ENCODE results near the gene CLCA4. TPM values are rescaled to one million over a fixed set of nuclear protein-coding genes. Genes with fewer than 3 reads are reported as not detected.
A peak's percentile ranks its signal among the peaks of the same experiment; 100 is the strongest.

The CLCA4 gene
- not detected in 2 replicates for total RNA-seq (2014; rRNA removed)
- polyA plus RNA-seq (2012): not detected

- DNase-seq (ENCODE audit: low read depth): no peak
These were observed at the start of gene CLCA4 for GRCh38 chr1:86546787-86547221. Gene CLCA4 (plus strand): TSS chr1:86547078. CDS start chr1:86547120, 42 bp downstream.

- no peak for DNase-seq (ENCODE audit: low read depth)
These were observed 48.6 kb upstream of the CLCA4 start for GRCh38 chr1:86498281-86498680.

- peak; percentile 35 for DNase-seq (ENCODE audit: low read depth)
These were observed 46.8 kb upstream of the CLCA4 start for GRCh38 chr1:86499987-86500593.

- DNase-seq (ENCODE audit: low read depth): no peak
These were observed 46.2 kb upstream of the CLCA4 start for GRCh38 chr1:86500714-86501113.

- DNase-seq (ENCODE audit: low read depth): peak; percentile 19
These were observed 44.7 kb upstream of the CLCA4 start for GRCh38 chr1:86502125-86502646.

GRCh38 chr1:86502721-86503405, 44.0 kb upstream of the CLCA4 start:
- DNase-seq (ENCODE audit: low read depth): no peak

- peak; percentile 7 for DNase-seq (ENCODE audit: low read depth)
These were observed 43.3 kb upstream of the CLCA4 start for GRCh38 chr1:86503406-86504136.

- DNase-seq (ENCODE audit: low read depth): no peak
These were observed 42.8 kb upstream of the CLCA4 start for GRCh38 chr1:86504137-86504479.

- no peak for DNase-seq (ENCODE audit: low read depth)
These were observed 41.8 kb upstream of the CLCA4 start for GRCh38 chr1:86504895-86505563.

GRCh38 chr1:86505564-86505902, 41.3 kb upstream of the CLCA4 start:
- no peak for DNase-seq (ENCODE audit: low read depth)

GRCh38 chr1:86507935-86508582, 38.8 kb upstream of the CLCA4 start:
- DNase-seq (ENCODE audit: low read depth): peak; percentile 32

- DNase-seq (ENCODE audit: low read depth): no peak
These were observed 38.3 kb upstream of the CLCA4 start for GRCh38 chr1:86508583-86508969.

- peak; percentile 45 for DNase-seq (ENCODE audit: low read depth)
These were observed 31.3 kb upstream of the CLCA4 start for GRCh38 chr1:86515597-86515996.

- peak; percentile 4 for DNase-seq (ENCODE audit: low read depth)
These were observed 30.5 kb upstream of the CLCA4 start for GRCh38 chr1:86516335-86516734.

- DNase-seq (ENCODE audit: low read depth): no peak
These were observed 29.5 kb upstream of the CLCA4 start for GRCh38 chr1:86517336-86517735.

- DNase-seq (ENCODE audit: low read depth): no peak
These were observed 25.9 kb upstream of the CLCA4 start for GRCh38 chr1:86520789-86521521.

- no peak for DNase-seq (ENCODE audit: low read depth)
These were observed 25.4 kb upstream of the CLCA4 start for GRCh38 chr1:86521522-86521891.

GRCh38 chr1:86522240-86522639, 24.6 kb upstream of the CLCA4 start:
- no peak for DNase-seq (ENCODE audit: low read depth)

- no peak for DNase-seq (ENCODE audit: low read depth)
These were observed 23.1 kb upstream of the CLCA4 start for GRCh38 chr1:86523670-86524354.

- DNase-seq (ENCODE audit: low read depth): no peak
These were observed 19.6 kb upstream of the CLCA4 start for GRCh38 chr1:86527306-86527705.
